Progenitor cell of endocrine pancreas (in vitro differentiated cells): ENCODE data around the gene GATA6. TPM values are rescaled to one million over a fixed set of nuclear protein-coding genes. Genes with fewer than 3 reads are reported as not detected.

Experiments used
- DNase-seq: peaks from one replicate; pipeline ENCODE4 v3.0.0; 2021; ENCODE audit warnings: low spot score; ENCODE audit not compliant: unreplicated experiment
- H3K27ac Mint-ChIP-seq: 2 replicates; pipeline ENCODE4 v1.8.0; 2021; ENCODE audit warnings: mild to moderate bottlenecking, moderate library complexity, mixed read lengths
- H3K27me3 Mint-ChIP-seq: 2 replicates; pipeline ENCODE4 v1.8.0; 2021; ENCODE audit warnings: mixed read lengths
- H3K36me3 Mint-ChIP-seq: 2 replicates; pipeline ENCODE4 v1.8.0; 2022; ENCODE audit warnings: mixed read lengths; ENCODE audit not compliant: insufficient read depth
- H3K4me1 Mint-ChIP-seq: 2 replicates; pipeline ENCODE4 v1.8.0; 2021; ENCODE audit warnings: low read depth, mixed read lengths
- H3K4me3 Mint-ChIP-seq: 2 replicates; pipeline ENCODE4 v1.8.0; 2021; ENCODE audit warnings: low read depth, mild to moderate bottlenecking, moderate library complexity, mixed read lengths
- H3K9me3 Mint-ChIP-seq: 2 replicates; pipeline ENCODE4 v1.8.0; 2021; ENCODE audit warnings: low read depth, mixed read lengths
- total RNA-seq: library from RNA; stranded (reverse); gene quantifications from 2 replicates; pipeline ENCODE4 v1.2.1, GENCODE V29; 2021
- TF ChIP-seq, protein P1 (sequence below): fragments of 200-600 bp; sonication (generic); IDR thresholded peaks from one replicate; pipeline ENCODE4 v1.5.0; 2021; ENCODE audit warnings: antibody characterized with exemption, mild to moderate bottlenecking; ENCODE audit not compliant: unreplicated experiment

GATA6 gene
- total RNA-seq, 1 donor from 2014 or later = 112 TPM

DNA sequence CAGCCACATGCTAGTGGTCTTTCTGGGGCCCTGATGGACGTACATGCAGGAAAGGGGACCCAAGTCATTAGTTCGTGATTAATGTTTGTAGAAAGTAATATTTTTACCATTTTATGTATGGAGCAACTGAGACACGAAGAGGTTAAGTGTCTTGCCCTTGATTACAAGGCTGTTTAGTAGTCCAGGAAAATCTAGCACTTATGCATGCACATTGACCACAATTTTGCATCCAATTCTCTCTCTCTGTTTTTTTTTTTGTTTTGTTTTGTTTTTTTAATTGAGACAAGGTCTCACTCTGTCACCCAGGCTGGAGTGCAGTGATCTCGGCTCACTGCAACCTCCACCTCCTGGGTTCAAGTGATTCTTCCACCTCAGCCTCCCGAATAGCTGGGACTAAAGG is 8.3 kb upstream of the GATA6 start:
- TF ChIP-seq, protein P1, sequence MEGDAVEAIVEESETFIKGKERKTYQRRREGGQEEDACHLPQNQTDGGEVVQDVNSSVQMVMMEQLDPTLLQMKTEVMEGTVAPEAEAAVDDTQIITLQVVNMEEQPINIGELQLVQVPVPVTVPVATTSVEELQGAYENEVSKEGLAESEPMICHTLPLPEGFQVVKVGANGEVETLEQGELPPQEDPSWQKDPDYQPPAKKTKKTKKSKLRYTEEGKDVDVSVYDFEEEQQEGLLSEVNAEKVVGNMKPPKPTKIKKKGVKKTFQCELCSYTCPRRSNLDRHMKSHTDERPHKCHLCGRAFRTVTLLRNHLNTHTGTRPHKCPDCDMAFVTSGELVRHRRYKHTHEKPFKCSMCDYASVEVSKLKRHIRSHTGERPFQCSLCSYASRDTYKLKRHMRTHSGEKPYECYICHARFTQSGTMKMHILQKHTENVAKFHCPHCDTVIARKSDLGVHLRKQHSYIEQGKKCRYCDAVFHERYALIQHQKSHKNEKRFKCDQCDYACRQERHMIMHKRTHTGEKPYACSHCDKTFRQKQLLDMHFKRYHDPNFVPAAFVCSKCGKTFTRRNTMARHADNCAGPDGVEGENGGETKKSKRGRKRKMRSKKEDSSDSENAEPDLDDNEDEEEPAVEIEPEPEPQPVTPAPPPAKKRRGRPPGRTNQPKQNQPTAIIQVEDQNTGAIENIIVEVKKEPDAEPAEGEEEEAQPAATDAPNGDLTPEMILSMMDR = no peak
- no peaks in the 10 kb centered on the region for H3K9me3 Mint-ChIP-seq
- no peak overlapping the region for H3K27ac Mint-ChIP-seq
- no peaks in the 10 kb centered on the region for H3K36me3 Mint-ChIP-seq
- H3K27me3 Mint-ChIP-seq = no peaks in the 10 kb centered on the region
- H3K4me1 Mint-ChIP-seq = peaks cover 28% of the 10 kb centered on the region
- H3K4me3 Mint-ChIP-seq = no peak overlapping the region
- no peak for DNase-seq

DNA sequence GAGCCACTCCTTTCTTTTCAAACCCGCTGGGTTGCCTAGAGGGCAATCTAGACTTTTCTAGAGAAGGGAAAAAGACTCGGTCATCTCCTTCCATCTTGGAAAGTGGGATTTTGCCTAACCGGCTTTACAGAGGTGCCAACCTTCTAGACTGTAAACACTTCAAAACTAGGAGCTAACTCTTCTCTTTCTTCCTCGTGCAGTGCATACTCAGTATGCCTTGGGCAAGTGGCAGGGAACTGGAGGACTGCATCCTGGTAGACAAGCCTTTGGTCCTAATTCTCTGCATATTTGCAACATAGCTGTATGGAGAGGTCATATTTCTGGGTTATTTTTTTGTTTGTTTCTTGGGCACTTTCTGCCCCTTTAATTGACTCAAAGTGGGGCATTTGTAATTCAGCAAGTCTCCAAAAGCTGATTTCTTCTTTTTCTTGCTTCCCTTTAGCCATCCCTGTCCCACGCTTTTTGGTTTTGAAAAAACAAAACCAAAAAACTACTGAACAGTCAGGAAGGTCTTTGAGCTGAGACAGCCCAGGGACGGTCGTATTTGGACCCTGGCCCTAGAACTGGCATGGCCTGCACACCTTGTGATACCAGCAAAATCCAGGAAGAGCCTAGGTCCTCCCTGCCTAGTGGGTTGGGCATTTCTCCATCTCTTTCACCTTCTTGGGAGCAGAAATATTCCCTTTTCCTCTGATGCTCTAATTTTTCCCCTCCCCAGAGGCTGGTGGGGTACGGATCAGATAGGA is 5.8 kb upstream of the GATA6 start:
- TF ChIP-seq, protein P1 = no peak
- H3K9me3 Mint-ChIP-seq = no peaks in the 10 kb centered on the region
- H3K36me3 Mint-ChIP-seq = no peaks in the 10 kb centered on the region
- H3K27me3 Mint-ChIP-seq = no peaks in the 10 kb centered on the region
- peak overlapping the region; percentile 64 for H3K4me3 Mint-ChIP-seq
- H3K27ac Mint-ChIP-seq = peak overlapping the region; percentile 16
- peaks cover 38% of the 10 kb centered on the region for H3K4me1 Mint-ChIP-seq
- no peak for DNase-seq

DNA sequence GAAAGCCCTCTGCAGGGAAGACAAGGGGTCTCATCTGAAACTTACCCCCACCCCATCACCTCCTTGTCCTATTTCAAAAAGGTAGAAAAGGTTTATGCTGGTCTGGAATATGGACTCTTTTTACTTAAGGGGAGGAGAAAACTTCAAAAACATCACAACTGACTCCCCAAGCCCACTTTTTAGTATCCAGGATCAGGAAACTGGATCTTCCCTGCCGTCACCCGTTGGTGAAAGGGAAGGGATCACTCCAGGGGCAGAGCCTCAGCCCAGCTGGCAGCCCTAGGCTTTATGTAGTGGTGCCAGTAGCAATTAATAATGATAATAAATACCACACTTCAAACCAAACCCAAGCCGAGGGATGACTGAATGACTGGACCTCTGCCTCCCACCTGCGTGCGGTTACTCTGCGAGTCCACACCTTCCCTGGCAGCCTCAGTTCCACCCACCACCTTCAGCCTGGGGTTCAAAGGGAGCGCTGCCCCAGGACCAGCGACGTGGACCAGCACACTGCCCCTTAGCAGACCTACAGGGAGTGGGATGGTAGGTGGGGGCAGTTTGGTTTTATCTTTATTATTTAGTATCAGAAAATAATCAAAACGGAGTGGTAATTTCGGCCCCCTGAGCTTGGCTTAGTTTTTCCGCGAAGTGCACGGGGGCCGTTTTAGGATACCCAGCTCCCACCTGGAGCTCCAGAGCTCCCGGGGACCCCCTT is 4.9 kb upstream of the GATA6 start:
- Mint-ChIP-seq H3K27ac (peak overlapping the region; percentile 91), H3K4me3 (peak overlapping the region; percentile 64), H3K36me3 (no peaks in the 10 kb centered on the region), H3K27me3 (no peaks in the 10 kb centered on the region), H3K4me1 (peaks cover 35% of the 10 kb centered on the region), H3K9me3 (no peaks in the 10 kb centered on the region)
- DNase-seq = no peak
- TF ChIP-seq, protein P1 = no peak

DNA sequence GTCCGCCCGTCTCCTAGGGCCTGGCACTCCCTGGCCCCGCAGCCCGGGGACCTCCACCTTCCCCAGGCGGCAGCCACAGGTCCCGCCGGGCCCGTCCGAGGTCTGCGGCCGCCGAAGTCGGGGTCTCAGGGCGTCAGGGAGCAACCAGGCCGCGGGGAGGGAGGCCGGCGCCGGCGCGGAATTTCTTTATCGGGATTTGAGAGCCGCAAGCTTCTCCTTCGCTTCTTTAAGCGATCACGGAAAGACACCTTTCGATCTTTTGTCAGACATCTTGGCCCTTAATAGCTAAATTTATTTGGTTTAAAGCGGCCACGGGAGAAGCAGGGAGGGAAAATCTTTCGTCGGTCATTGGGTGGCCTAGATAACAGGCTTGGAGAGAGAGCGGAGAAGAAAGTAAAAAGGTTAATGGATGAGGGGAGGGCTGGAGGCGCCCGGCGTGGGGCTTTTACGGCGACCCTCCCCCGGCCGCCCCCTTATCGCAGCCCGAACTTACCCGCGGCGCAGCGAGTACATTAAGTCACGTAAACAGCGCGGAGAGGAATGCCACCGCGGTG is 4.3 kb upstream of the GATA6 start:
- no peak for DNase-seq
- Mint-ChIP-seq H3K4me1 (peaks cover 35% of the 10 kb centered on the region), H3K9me3 (no peaks in the 10 kb centered on the region), H3K27me3 (no peaks in the 10 kb centered on the region), H3K36me3 (no peaks in the 10 kb centered on the region), H3K27ac (peak overlapping the region; percentile 97), H3K4me3 (peak overlapping the region; percentile 79)
- TF ChIP-seq, protein P1 = no peak

DNA sequence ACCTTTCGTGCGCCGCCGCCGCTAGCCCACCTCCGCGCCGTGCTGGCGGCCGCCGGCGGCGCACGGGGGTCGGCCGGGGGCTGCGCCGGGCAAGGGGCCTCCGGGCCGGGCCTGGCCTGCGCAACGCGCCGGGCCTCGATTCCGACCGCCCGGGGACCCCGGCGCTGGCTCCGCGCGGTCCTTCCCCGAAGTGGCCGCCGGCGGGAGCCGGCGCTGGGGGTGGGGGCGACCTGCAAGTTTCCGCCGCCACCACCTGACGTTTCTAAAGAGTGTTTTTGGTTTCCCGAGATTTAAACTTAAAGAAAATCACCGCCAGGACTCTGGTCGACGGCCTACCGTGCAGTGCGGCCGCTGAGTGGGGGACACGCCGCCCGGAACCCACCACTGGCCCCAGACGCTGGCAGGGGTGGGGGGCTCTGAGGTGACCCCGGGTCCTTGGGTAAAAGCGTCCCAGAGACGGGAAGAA is 3.8 kb upstream of the GATA6 start:
- Mint-ChIP-seq H3K9me3 (no peaks in the 10 kb centered on the region), H3K4me3 (peak overlapping the region; percentile 93)
- DNase-seq = no peak

More for the DNA sequence above, 3.8 kb upstream of the GATA6 start:
- no peaks in the 10 kb centered on the region for H3K36me3 Mint-ChIP-seq
- H3K27me3 Mint-ChIP-seq = no peaks in the 10 kb centered on the region
- TF ChIP-seq, protein P1 = no peak
- peak overlapping the region; percentile 98 for H3K27ac Mint-ChIP-seq
- H3K4me1 Mint-ChIP-seq = peaks cover 33% of the 10 kb centered on the region
